ENCODE data around the gene FOXD1. TPM values are rescaled to one million over a fixed set of nuclear protein-coding genes. Genes with fewer than 3 reads are reported as not detected.

FOXD1 gene
- polyA plus RNA-seq, 1 of the 3 experiments (the other 2 are of a cell fraction), result 73.9 TPM

DNA sequence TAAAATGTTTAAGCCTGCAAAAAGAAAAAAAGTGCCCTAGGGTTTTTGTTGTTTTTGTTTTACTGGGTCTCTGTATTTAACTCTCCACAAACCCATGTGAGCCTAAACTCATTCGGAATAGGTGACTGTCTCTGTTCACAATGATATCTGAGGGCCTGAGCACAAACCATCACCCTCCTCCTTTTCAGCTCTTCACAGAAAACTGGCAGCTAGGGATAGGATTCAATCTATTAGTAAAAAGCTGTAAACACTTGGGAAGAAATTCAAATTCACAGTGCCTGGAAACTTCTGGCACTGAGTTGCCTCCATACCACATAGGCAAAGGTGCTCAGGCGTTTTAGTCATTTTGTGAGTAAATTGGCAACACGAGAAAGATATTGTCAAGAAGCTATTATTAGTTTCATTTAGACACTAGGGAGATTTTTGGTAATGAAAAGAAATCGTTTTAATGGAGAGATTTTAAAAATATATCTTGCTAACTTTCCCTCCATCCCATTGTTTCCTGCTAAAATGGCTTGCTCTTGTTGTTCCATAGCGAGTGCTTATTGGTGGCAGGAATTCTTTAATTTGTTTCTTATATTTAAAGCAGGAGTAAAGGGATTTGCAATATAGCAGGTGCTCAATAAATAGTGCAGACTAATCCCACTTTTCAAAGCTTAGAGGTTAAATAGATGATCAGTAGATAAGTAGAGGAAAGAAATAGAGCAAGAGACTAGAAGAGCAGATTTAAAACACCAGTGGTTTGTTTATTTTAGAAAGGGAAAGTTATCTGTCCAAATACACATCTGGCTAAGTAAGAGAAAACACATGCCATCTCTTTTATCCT is 9.7 kb downstream of the FOXD1 start:
- peak overlapping the region; percentile 88 to 89 for H3K27ac ChIP-seq (ENCODE audit: low read depth in 2 of 2, low read length in 1 of 2)
- H3K79me2 ChIP-seq (ENCODE audit: insufficient read depth), result peaks cover 90% of the 10 kb centered on the region
- TF ChIP-seq FOXM1 (IDR thresholded peaks at IDR 0.05; ENCODE audit: low read depth) (no peak), CHD2 (IDR thresholded peaks at IDR 0.05; ENCODE audit: low read length, partially characterized antibody) (no peak), EP300 (IDR thresholded peaks at IDR 0.05; ENCODE audit: borderline replicate concordance in 1 of 2, low read depth in 1 of 2, low read length in 1 of 2) (no peak)
- TF ChIP-seq, protein P1, sequence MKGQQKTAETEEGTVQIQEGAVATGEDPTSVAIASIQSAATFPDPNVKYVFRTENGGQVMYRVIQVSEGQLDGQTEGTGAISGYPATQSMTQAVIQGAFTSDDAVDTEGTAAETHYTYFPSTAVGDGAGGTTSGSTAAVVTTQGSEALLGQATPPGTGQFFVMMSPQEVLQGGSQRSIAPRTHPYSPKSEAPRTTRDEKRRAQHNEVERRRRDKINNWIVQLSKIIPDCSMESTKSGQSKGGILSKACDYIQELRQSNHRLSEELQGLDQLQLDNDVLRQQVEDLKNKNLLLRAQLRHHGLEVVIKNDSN (IDR thresholded peaks at IDR 0.05; ENCODE audit: borderline replicate concordance, low read depth), result no peak
- TF ChIP-seq, protein P2, sequence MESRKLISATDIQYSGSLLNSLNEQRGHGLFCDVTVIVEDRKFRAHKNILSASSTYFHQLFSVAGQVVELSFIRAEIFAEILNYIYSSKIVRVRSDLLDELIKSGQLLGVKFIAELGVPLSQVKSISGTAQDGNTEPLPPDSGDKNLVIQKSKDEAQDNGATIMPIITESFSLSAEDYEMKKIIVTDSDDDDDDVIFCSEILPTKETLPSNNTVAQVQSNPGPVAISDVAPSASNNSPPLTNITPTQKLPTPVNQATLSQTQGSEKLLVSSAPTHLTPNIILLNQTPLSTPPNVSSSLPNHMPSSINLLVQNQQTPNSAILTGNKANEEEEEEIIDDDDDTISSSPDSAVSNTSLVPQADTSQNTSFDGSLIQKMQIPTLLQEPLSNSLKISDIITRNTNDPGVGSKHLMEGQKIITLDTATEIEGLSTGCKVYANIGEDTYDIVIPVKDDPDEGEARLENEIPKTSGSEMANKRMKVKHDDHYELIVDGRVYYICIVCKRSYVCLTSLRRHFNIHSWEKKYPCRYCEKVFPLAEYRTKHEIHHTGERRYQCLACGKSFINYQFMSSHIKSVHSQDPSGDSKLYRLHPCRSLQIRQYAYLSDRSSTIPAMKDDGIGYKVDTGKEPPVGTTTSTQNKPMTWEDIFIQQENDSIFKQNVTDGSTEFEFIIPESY (IDR thresholded peaks at IDR 0.05; ENCODE audit: borderline replicate concordance, low read depth), result no peak
- ChIA-PET CTCF (interaction anchor here (0.9 to 1.1 kb wide), 3 partner anchors 12 to 223 kb away, joined by 3 to 10 read pairs (median 5); no protein-coding TSS in a partner anchor), POLR2A (no interaction called here)
- H3F3A ChIP-seq (replicated peaks; ENCODE audit: insufficient read depth), result peaks cover 63% of the 10 kb centered on the region
- H3K36me3 ChIP-seq (replicated peaks in 1 of 2; ENCODE audit: control insufficient read depth in 1 of 2, insufficient read depth in 2 of 2, low read length in 1 of 2), result peaks cover 4 to 5% of the 10 kb centered on the region in 2 experiments
- peak overlapping the region; percentile 78; the same call in 1 of the 2 replicates for H3K9ac ChIP-seq
- H3K9me3 ChIP-seq, result no peaks in the 10 kb centered on the region
- H3K27me3 ChIP-seq (ENCODE audit: insufficient read depth), result no peaks in the 10 kb centered on the region
- 40% methylated on average over 5 of the region's 5 CpGs for WGBS (ENCODE audit: low lambda C conversion rate)
- no peak overlapping the region; a peak in 1 of 4 replicates for H3K4me3 ChIP-seq (ENCODE audit: low read depth in 2 of 2, low read length in 1 of 2)
- H3K4me1 ChIP-seq (ENCODE audit: control insufficient read depth in 1 of 2, insufficient read depth in 2 of 2, low read depth in 1 of 2, low read length in 1 of 2), result peaks cover 3 to 42% of the 10 kb centered on the region in 2 experiments
- no peak for DNase-seq
- H4K20me1 ChIP-seq (ENCODE audit: insufficient read depth), result no peaks in the 10 kb centered on the region
- H3K4me2 ChIP-seq, result peak overlapping the region; percentile 75
- no peaks in the 10 kb centered on the region for H3K9me2 ChIP-seq
- no peak overlapping the region for H2AFZ ChIP-seq (ENCODE audit: low read depth)

DNA sequence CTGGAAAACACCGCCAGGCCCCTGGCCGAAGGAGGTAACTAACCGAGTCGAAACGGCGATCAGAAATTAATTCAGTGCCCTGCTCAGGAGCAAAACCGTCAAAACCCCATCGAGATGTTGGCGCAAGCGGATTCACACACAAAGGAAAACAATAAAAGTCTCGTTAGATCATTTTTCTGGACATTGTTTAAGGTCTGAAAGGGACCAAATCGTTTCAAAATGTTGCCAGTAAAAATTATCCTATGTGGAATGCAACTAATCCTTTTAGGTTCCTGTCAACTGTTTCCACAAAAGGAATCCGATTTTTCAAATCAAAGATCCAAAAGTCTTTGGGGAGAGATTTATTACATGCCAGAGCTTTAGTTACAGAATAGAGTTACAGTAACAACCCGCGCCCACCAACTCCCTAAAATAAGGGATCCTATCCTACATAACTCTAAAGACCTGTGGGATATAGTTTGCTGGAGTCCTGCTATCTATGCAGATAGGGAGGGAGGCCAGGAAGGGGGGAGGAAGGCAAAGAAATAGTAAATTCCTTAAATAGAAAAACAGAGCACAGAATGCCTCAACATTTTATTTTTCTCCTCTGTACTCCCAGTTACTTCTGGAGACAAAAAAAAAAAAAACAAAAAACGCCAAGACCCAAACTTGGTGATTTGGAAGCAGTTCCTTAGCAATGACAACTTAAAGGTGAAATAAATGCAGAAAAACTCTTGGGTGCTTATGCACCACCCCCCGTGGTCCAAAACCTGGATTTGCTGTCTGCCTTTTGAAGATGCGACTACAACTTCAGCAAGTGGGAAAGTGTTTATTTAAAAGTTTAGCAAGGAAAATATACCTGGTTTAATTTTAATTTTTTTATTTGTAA is 10.6 kb downstream of the FOXD1 start:
- peak overlapping the region; percentile 88 to 89 for H3K27ac ChIP-seq (ENCODE audit: low read depth in 2 of 2, low read length in 1 of 2)
- H3K9me2 ChIP-seq, result no peaks in the 10 kb centered on the region
- peaks cover 3 to 44% of the 10 kb centered on the region in 2 experiments for H3K4me1 ChIP-seq (ENCODE audit: control insufficient read depth in 1 of 2, insufficient read depth in 2 of 2, low read depth in 1 of 2, low read length in 1 of 2)
- H3K9me3 ChIP-seq, result no peaks in the 10 kb centered on the region
- peak overlapping the region; percentile 65 for H2AFZ ChIP-seq (ENCODE audit: low read depth)
- 14% methylated on average over 18 of the region's 18 CpGs for WGBS (ENCODE audit: low lambda C conversion rate)
- H3K27me3 ChIP-seq (ENCODE audit: insufficient read depth), result no peaks in the 10 kb centered on the region
- no peak for DNase-seq
- peaks cover 85% of the 10 kb centered on the region for H3K79me2 ChIP-seq (ENCODE audit: insufficient read depth)
- ChIA-PET CTCF (interaction anchor here (0.9 to 1.1 kb wide), 5 partner anchors 13 to 20 kb away, joined by 3 to 10 read pairs (median 4); no protein-coding TSS in a partner anchor), POLR2A (no interaction called here)
- peaks cover 56% of the 10 kb centered on the region for H3F3A ChIP-seq (replicated peaks; ENCODE audit: insufficient read depth)
- no peaks in the 10 kb centered on the region for H4K20me1 ChIP-seq (ENCODE audit: insufficient read depth)
- TF ChIP-seq MXI1 (IDR thresholded peaks at IDR 0.05; ENCODE audit: low read depth, low read length) (no peak), RCOR1 (IDR thresholded peaks at IDR 0.05; ENCODE audit: low read length) (no peak), SIN3A (IDR thresholded peaks at IDR 0.05; ENCODE audit: borderline replicate concordance, low read depth, low read length) (no peak), IRF3 (IDR thresholded peaks at IDR 0.05; ENCODE audit: low read depth, low read length) (no peak), CTCF (IDR thresholded peaks at IDR 0.05) (no peak), TCF12 (IDR thresholded peaks at IDR 0.05) (no peak), TAF1 (IDR thresholded peaks at IDR 0.05; ENCODE audit: borderline replicate concordance, low read depth, low read length) (0 out of 2 replicates have a peak, but pooled peaks have one; percentile 2), EP300 (IDR thresholded peaks at IDR 0.05; ENCODE audit: borderline replicate concordance in 1 of 2, low read depth in 1 of 2, low read length in 1 of 2) (no peak)
- TF ChIP-seq, protein P3, sequence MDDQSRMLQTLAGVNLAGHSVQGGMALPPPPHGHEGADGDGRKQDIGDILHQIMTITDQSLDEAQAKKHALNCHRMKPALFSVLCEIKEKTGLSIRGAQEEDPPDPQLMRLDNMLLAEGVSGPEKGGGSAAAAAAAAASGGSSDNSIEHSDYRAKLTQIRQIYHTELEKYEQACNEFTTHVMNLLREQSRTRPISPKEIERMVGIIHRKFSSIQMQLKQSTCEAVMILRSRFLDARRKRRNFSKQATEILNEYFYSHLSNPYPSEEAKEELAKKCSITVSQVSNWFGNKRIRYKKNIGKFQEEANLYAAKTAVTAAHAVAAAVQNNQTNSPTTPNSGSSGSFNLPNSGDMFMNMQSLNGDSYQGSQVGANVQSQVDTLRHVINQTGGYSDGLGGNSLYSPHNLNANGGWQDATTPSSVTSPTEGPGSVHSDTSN (IDR thresholded peaks at IDR 0.05), result no peak
- H3K9ac ChIP-seq, result peak overlapping the region; percentile 78
- H3K4me3 ChIP-seq (ENCODE audit: low read depth in 2 of 2, low read length in 1 of 2), result peak overlapping the region; percentile 37 to 38; a peak in 3 of 4 replicates
- peak overlapping the region; percentile 75 for H3K4me2 ChIP-seq
- H3K36me3 ChIP-seq (replicated peaks in 1 of 2; ENCODE audit: control insufficient read depth in 1 of 2, insufficient read depth in 2 of 2, low read length in 1 of 2), result peaks cover 0 to 4% of the 10 kb centered on the region in 2 experiments

Data from SK-N-SH (cell line).